HepG2 (cell line): ENCODE data around the gene MFSD11. TPM values are rescaled to one million over a fixed set of nuclear protein-coding genes. Genes with fewer than 3 reads are reported as not detected.

Experiments
- ASH2L ChIP-seq: fragments of 300-600, 200-600 bp; sonication (generic); IDR thresholded peaks from 2 replicates; pipeline ENCODE4 v1.7.0; 2017; ENCODE audit warnings: low read depth, mild to moderate bottlenecking, moderate library complexity, mixed read lengths, low read length; ENCODE audit not compliant: insufficient read length
- CTCF ChIP-seq: sonication (generic); formaldehyde crosslinking; IDR thresholded peaks from 2 replicates; pipeline ENCODE4 v1.5.0; 2020; ENCODE audit warnings: mild to moderate bottlenecking, missing genetic modification reagents, moderate library complexity
- ELF1 ChIP-seq: sonication (generic); formaldehyde crosslinking; IDR thresholded peaks from 2 replicates; pipeline ENCODE4 v1.4.0; 2020; ENCODE audit warnings: missing genetic modification reagents
- ELF3 ChIP-seq: IDR thresholded peaks from 2 replicates; pipeline ENCODE4 v1.6.1; 2016; ENCODE audit warnings: missing genetic modification reagents, missing compliant biosample characterization
- ERF ChIP-seq: IDR thresholded peaks from 2 replicates; pipeline ENCODE4 v1.6.1; 2018; ENCODE audit warnings: missing biosample characterization, missing genetic modification reagents
- FIP1L1 ChIP-seq: fragments of 200-400 bp; formaldehyde crosslinking; IDR thresholded peaks from 2 replicates; pipeline ENCODE4 v1.6.1; 2018; ENCODE audit warnings: low read depth, mild to moderate bottlenecking, low read length, moderate library complexity, borderline replicate concordance; ENCODE audit not compliant: insufficient read depth
- GABPB1 ChIP-seq: IDR thresholded peaks from 2 replicates; pipeline ENCODE4 v1.6.1; 2016; ENCODE audit warnings: mild to moderate bottlenecking, missing genetic modification reagents, moderate library complexity, missing compliant biosample characterization
- GATAD2A ChIP-seq: IDR thresholded peaks from 2 replicates; pipeline ENCODE4 v1.6.1; 2016
- HNF1B ChIP-seq: sonication (generic); formaldehyde crosslinking; IDR thresholded peaks from 2 replicates; pipeline ENCODE4 v1.5.1; 2020; ENCODE audit warnings: mild to moderate bottlenecking, moderate library complexity, missing genetic modification reagents
- IKZF4 ChIP-seq: sonication (generic); formaldehyde crosslinking; IDR thresholded peaks from 2 replicates; pipeline ENCODE4 v1.5.1; 2020; ENCODE audit warnings: borderline replicate concordance, mild to moderate bottlenecking, low read depth, missing genetic modification reagents; ENCODE audit errors: not compliant biosample characterization
- IKZF5 ChIP-seq: IDR thresholded peaks from 2 replicates; pipeline ENCODE4 v1.6.1; 2018; ENCODE audit warnings: missing genetic modification reagents, mild to moderate bottlenecking, missing compliant biosample characterization
- KAT7 ChIP-seq: IDR thresholded peaks from 2 replicates; pipeline ENCODE4 v1.6.1; 2018; ENCODE audit warnings: borderline replicate concordance, missing compliant biosample characterization
- MIXL1 ChIP-seq: IDR thresholded peaks from 2 replicates; pipeline ENCODE4 v1.6.1; 2016
- NCOA5 ChIP-seq: sonication (generic); formaldehyde crosslinking; IDR thresholded peaks from 2 replicates; pipeline ENCODE4 v1.4.0; 2020; ENCODE audit warnings: missing genetic modification reagents
- SMC3 ChIP-seq: IDR thresholded peaks from 2 replicates; pipeline ENCODE4 v1.6.1; 2011; ENCODE audit warnings: low read length, improper control_type of control experiment
- STAG1 ChIP-seq: sonication (generic); formaldehyde crosslinking; IDR thresholded peaks from 2 replicates; pipeline ENCODE4 v1.4.0; 2020; ENCODE audit warnings: missing genetic modification reagents
- XRCC5 ChIP-seq: fragments of 200-400 bp; formaldehyde crosslinking; optimal IDR thresholded peaks from 2 replicates; pipeline ENCODE3; 2017; ENCODE audit warnings: mild to moderate bottlenecking, low read length
- ZNF225 ChIP-seq: sonication (generic); formaldehyde crosslinking; IDR thresholded peaks from 2 replicates; pipeline ENCODE4 v1.4.0; 2020; ENCODE audit warnings: mild to moderate bottlenecking, missing genetic modification reagents
- ZNF350 ChIP-seq: sonication (generic); formaldehyde crosslinking; IDR thresholded peaks from 2 replicates; pipeline ENCODE4 v1.4.0; 2020; ENCODE audit warnings: mild to moderate bottlenecking, low read depth, missing genetic modification reagents, borderline replicate concordance
- ZNF605 ChIP-seq: sonication (generic); formaldehyde crosslinking; IDR thresholded peaks from 2 replicates; pipeline ENCODE4 v1.8.0; 2022; ENCODE audit warnings: mild to moderate bottlenecking, missing genetic modification reagents
- ZNF609 ChIP-seq: sonication (generic); formaldehyde crosslinking; IDR thresholded peaks from 2 replicates; pipeline ENCODE4 v1.4.0; 2020; ENCODE audit warnings: mild to moderate bottlenecking, missing genetic modification reagents, borderline replicate concordance
- polyA plus RNA-seq, 8 experiments: library from polyadenylated mRNA; depleted of rRNA in 3 of 8; stranded (reverse) in 7 of 8; unstranded in 1 of 8; fragments of >200 nt; fragmentation: Illumina TruSeq in 4 of 8; extraction: Trizol in 4 of 8; gene quantifications; 2 replicates each; pipeline versions ENCODE4 v1.2.1 to v1.2.3, GENCODE V29; 2011 to 2016; ENCODE audit warnings: low read depth in 4 of 8, missing spikeins in 1 of 8, mixed read lengths in 1 of 8; ENCODE audit not compliant: insufficient read depth in 1 of 8
- total RNA-seq, 5 experiments: library from RNA; depleted of rRNA; stranded (reverse); fragments of >200 nt; fragmentation: Illumina TruSeq; extraction: Trizol; gene quantifications; 2 replicates each; pipeline ENCODE4 v1.2.3, GENCODE V29; 2016; ENCODE audit warnings: low read depth in 1 of 5

MFSD11 gene
- total and polyA plus RNA-seq, 2 of the 13 experiments (the other 11 are each of a cell fraction or from before 2014, with no cell fraction given): 26.1 to 36.3 TPM

GRCh38 chr17:76714822-76715495, 23.0 kb upstream of the MFSD11 start (continued):
- peak; percentile 19; the same call in 1 of the 2 replicates for TF ChIP-seq ERF (CRISPR knock-in tag)
- 0 out of 2 replicates have a peak, but pooled peaks have one; percentile 10 for TF ChIP-seq MIXL1 (CRISPR knock-in tag)
- no peak for TF ChIP-seq ELF3
- TF ChIP-seq IKZF5 (CRISPR knock-in tag): 0 out of 2 replicates have a peak, but pooled peaks have one; percentile 25
- 0 out of 2 replicates have a peak, but pooled peaks have one; percentile 22 for TF ChIP-seq ELF1
- no peak for TF ChIP-seq ZNF350 (CRISPR knock-in tag)
- 0 out of 2 replicates have a peak, but pooled peaks have one; percentile 26 for TF ChIP-seq GABPB1 (CRISPR knock-in tag)
- 0 out of 2 replicates have a peak, but pooled peaks have one; percentile 23 for TF ChIP-seq HNF1B (CRISPR knock-in tag)
- peak; percentile 69 for TF ChIP-seq SMC3
- peak; percentile 20 for TF ChIP-seq ASH2L
- TF ChIP-seq NCOA5 (CRISPR knock-in tag): no peak
- TF ChIP-seq FIP1L1: no peak
- peak; percentile 64 for TF ChIP-seq XRCC5
- TF ChIP-seq GATAD2A (CRISPR knock-in tag): peak; percentile 47; the same call in 1 of the 2 replicates
- peak; percentile 77 for TF ChIP-seq STAG1
- TF ChIP-seq ZNF605: 0 out of 2 replicates have a peak, but pooled peaks have one; percentile 31
- TF ChIP-seq CTCF (CRISPR knock-in tag): peak; percentile 84
- no peak for TF ChIP-seq ZNF225
- TF ChIP-seq ZNF609 (CRISPR knock-in tag): no peak
- peak; percentile 65 for TF ChIP-seq IKZF4 (CRISPR knock-in tag)
- TF ChIP-seq KAT7: 0 out of 2 replicates have a peak, but pooled peaks have one; percentile 20
